Activated CD4-positive, alpha-beta memory T cell treated with anti-CD3 and anti-CD28 coated beads, Interleukin-2, amount 10 ng/mL, durations not matched to agents 7 days and 5 days (primary cell): Measurements from ENCODE around the gene DUSP8. TPM values are rescaled to one million over a fixed set of nuclear protein-coding genes. Genes with fewer than 3 reads are reported as not detected.

Source experiments
- CTCF ChIA-PET: fragments of 350-600 bp; sonication (Branson Sonifier 250); formaldehyde crosslinking; loops from one replicate; lab custom pipeline; 2021; ENCODE audit warnings: antibody characterized with exemption, inconsistent platforms; lab: Charles Lee
- POLR2A ChIA-PET: fragments of 350-600 bp; sonication (Branson Sonifier 250); formaldehyde crosslinking; loops from one replicate; lab custom pipeline; 2021; ENCODE audit warnings: antibody characterized with exemption; lab: Charles Lee
- DNase-seq: peaks from one replicate; pipeline ENCODE4 v3.0.0-alpha.2; 2020
- H3K27ac Mint-ChIP-seq: one replicate; pipeline ENCODE4 v1.8.0; 2021; ENCODE audit warnings: mild to moderate bottlenecking, mixed read lengths
- H3K27me3 Mint-ChIP-seq: one replicate; pipeline ENCODE4 v1.8.0; 2021; ENCODE audit warnings: mixed read lengths
- H3K36me3 Mint-ChIP-seq: one replicate; pipeline ENCODE4 v1.8.0; 2021; ENCODE audit warnings: low read depth, mixed read lengths
- H3K4me1 Mint-ChIP-seq: one replicate; pipeline ENCODE4 v1.8.0; 2021; ENCODE audit warnings: mixed read lengths
- H3K4me3 Mint-ChIP-seq: one replicate; pipeline ENCODE4 v1.8.0; 2021; ENCODE audit warnings: mild to moderate bottlenecking, mixed read lengths
- H3K9me3 Mint-ChIP-seq: one replicate; pipeline ENCODE4 v1.8.0; 2021; ENCODE audit warnings: mixed read lengths
- total RNA-seq, 2 experiments: library from RNA; stranded (reverse); gene quantifications; one replicate each; pipeline ENCODE4 v1.2.3, GENCODE V29; 2021

The DUSP8 gene
- total RNA-seq, 2 experiments from 2014 or later = 2.6 to 2.7 TPM

DNA sequence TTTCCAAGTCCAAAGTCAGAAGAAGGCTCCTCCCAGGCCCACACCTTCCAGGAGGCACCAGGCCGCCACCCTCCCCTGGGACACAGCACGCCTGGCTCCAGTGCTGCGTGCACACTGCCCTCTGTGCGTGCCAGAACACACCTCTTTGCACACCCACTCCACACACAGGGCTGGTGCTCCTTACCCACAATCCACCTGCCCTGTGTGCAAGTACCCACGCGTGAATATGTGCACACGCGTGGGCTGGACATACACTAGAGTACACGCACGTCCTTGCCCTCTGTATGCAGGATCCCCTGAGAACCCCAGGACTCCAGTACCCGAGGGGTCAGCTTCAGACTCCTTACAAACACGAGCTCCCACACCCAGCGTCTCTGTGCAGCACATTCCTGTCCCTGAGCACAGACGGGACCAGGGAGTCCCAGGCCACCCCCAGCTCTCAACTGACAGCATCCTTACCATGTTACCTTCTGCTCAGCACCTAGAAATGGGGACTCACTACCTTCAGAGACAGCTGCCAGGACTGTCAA, 2.8 kb downstream of the DUSP8 start:
- POLR2A ChIA-PET = no interaction called here
- Mint-ChIP-seq H3K27ac (no peak overlapping the region), H3K4me1 (peaks cover 9% of the 10 kb centered on the region), H3K36me3 (no peaks in the 10 kb centered on the region), H3K27me3 (peaks cover 21% of the 10 kb centered on the region), H3K4me3 (no peak overlapping the region), H3K9me3 (no peaks in the 10 kb centered on the region)
- CTCF ChIA-PET = interaction anchor here (1.0 to 1.4 kb wide), 3 partner anchors 16 to 26 kb away, joined by 3 to 5 read pairs (median 3); no protein-coding TSS in a partner anchor
- DNase-seq = no peak

GRCh38 chr11:1568441-1568911, 3.6 kb downstream of the DUSP8 start:
- POLR2A ChIA-PET = no interaction called here
- no peak for DNase-seq
- CTCF ChIA-PET = interaction anchor here (1.2 kb wide), 1 partner anchor 22 kb away, joined by 5 read pairs; no protein-coding TSS in a partner anchor

GRCh38 chr11:1567721-1568100, 4.4 kb downstream of the DUSP8 start:
- Mint-ChIP-seq H3K4me1 (peaks cover 3% of the 10 kb centered on the region), H3K36me3 (no peaks in the 10 kb centered on the region), H3K9me3 (no peaks in the 10 kb centered on the region), H3K27me3 (peaks cover 13% of the 10 kb centered on the region), H3K27ac (no peak overlapping the region), H3K4me3 (no peak overlapping the region)
- ChIA-PET CTCF (interaction anchor here (1.5 kb wide), 1 partner anchor 9 kb away, joined by 4 read pairs; no protein-coding TSS in a partner anchor), POLR2A (no interaction called here)
- DNase-seq = no peak

More at GRCh38 chr11:1568441-1568911, 3.6 kb downstream of the DUSP8 start:
- Mint-ChIP-seq H3K27me3 (peaks cover 16% of the 10 kb centered on the region), H3K4me3 (no peak overlapping the region), H3K9me3 (no peaks in the 10 kb centered on the region), H3K36me3 (no peaks in the 10 kb centered on the region), H3K27ac (no peak overlapping the region), H3K4me1 (peaks cover 6% of the 10 kb centered on the region)

GRCh38 chr11:1567052-1567720, 4.9 kb downstream of the DUSP8 start:
- peaks cover 3% of the 10 kb centered on the region for H3K4me1 Mint-ChIP-seq
- no peaks in the 10 kb centered on the region for H3K9me3 Mint-ChIP-seq
- ChIA-PET POLR2A (no interaction called here), CTCF (interaction anchor here (1.5 to 1.6 kb wide), 2 partner anchors 8 to 9 kb away, joined by 4 read pairs; no protein-coding TSS in a partner anchor)
- no peak overlapping the region for H3K4me3 Mint-ChIP-seq
- H3K36me3 Mint-ChIP-seq = no peaks in the 10 kb centered on the region
- H3K27me3 Mint-ChIP-seq = peaks cover 13% of the 10 kb centered on the region
- DNase-seq = no peak
- H3K27ac Mint-ChIP-seq = no peak overlapping the region

GRCh38 chr11:1566381-1567051, 5.6 kb downstream of the DUSP8 start:
- Mint-ChIP-seq H3K4me1 (peaks cover 3% of the 10 kb centered on the region), H3K27me3 (peaks cover 13% of the 10 kb centered on the region), H3K4me3 (no peak overlapping the region), H3K36me3 (no peaks in the 10 kb centered on the region), H3K27ac (no peak overlapping the region), H3K9me3 (no peaks in the 10 kb centered on the region)
- DNase-seq = no peak
- CTCF ChIA-PET = interaction anchor here (1.5 to 1.6 kb wide), 2 partner anchors 8 to 10 kb away, joined by 4 read pairs; no protein-coding TSS in a partner anchor
- POLR2A ChIA-PET = no interaction called here

DNA sequence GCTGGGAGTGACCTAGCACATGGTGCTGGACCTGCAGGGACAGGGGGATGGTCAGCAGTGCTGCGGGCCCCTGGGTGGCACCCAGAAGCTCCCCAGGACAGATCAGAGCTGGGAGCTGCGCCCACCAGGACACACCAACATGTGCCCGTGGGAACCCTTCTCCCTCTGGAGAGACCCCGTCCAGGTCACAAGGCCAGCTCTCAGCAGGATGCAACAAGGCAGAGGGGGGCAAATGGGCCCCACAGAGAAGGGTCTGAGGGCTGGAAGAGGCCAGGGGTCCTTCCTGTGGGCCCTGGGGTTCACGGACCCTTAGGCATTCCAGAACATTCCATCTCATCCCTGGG, 6.2 kb downstream of the DUSP8 start:
- ChIA-PET POLR2A (no interaction called here), CTCF (interaction anchor here (1.6 kb wide), 1 partner anchor 9 kb away, joined by 4 read pairs; no protein-coding TSS in a partner anchor)
- H3K9me3 Mint-ChIP-seq = no peaks in the 10 kb centered on the region
- H3K4me3 Mint-ChIP-seq = no peak overlapping the region
- H3K4me1 Mint-ChIP-seq = peaks cover 3% of the 10 kb centered on the region
- H3K27me3 Mint-ChIP-seq = peaks cover 12% of the 10 kb centered on the region
- no peak overlapping the region for H3K27ac Mint-ChIP-seq
- no peaks in the 10 kb centered on the region for H3K36me3 Mint-ChIP-seq
- DNase-seq = no peak

- Mint-ChIP-seq H3K9me3 (no peaks in the 10 kb centered on the region), H3K27me3 (peaks cover 6% of the 10 kb centered on the region), H3K27ac (no peak overlapping the region), H3K4me3 (no peak overlapping the region), H3K4me1 (no peaks in the 10 kb centered on the region), H3K36me3 (no peaks in the 10 kb centered on the region)
- ChIA-PET CTCF (interaction anchor here (0.6 to 1.6 kb wide), 4 partner anchors 9 to 200 kb away, joined by 3 to 4 read pairs (median 4); no protein-coding TSS in a partner anchor), POLR2A (interaction anchor here (0.9 kb wide), 1 partner anchor 8 kb away, joined by 3 read pairs; no protein-coding TSS in a partner anchor)
- DNase-seq = no peak
Measured at GRCh38 chr11:1565173-1565903, 6.7 kb downstream of the DUSP8 start.

GRCh38 chr11:1564535-1565172, 7.4 kb downstream of the DUSP8 start:
- Mint-ChIP-seq H3K4me1 (no peaks in the 10 kb centered on the region), H3K27me3 (peaks cover 4% of the 10 kb centered on the region), H3K4me3 (no peak overlapping the region), H3K36me3 (no peaks in the 10 kb centered on the region), H3K9me3 (no peaks in the 10 kb centered on the region), H3K27ac (no peak overlapping the region)
- ChIA-PET CTCF (interaction anchor here (0.6 to 1.0 kb wide), 3 partner anchors 10 to 199 kb away, joined by 3 to 4 read pairs (median 3); no protein-coding TSS in a partner anchor), POLR2A (interaction anchor here (0.9 kb wide), 1 partner anchor 9 kb away, joined by 3 read pairs; no protein-coding TSS in a partner anchor)
- no peak for DNase-seq

GRCh38 chr11:1563697-1564534, 8.2 kb downstream of the DUSP8 start:
- no peak overlapping the region for H3K4me3 Mint-ChIP-seq
- no peaks in the 10 kb centered on the region for H3K27me3 Mint-ChIP-seq
- H3K4me1 Mint-ChIP-seq = no peaks in the 10 kb centered on the region
- POLR2A ChIA-PET = interaction anchor here (0.9 kb wide), 1 partner anchor 10 kb away, joined by 3 read pairs; no protein-coding TSS in a partner anchor
- DNase-seq = no peak
- H3K9me3 Mint-ChIP-seq = no peaks in the 10 kb centered on the region
- CTCF ChIA-PET = interaction anchor here (1.0 to 1.1 kb wide), 2 partner anchors 11 to 17 kb away, joined by 4 to 6 read pairs; no protein-coding TSS in a partner anchor
- no peak overlapping the region for H3K27ac Mint-ChIP-seq
- no peaks in the 10 kb centered on the region for H3K36me3 Mint-ChIP-seq

DNA sequence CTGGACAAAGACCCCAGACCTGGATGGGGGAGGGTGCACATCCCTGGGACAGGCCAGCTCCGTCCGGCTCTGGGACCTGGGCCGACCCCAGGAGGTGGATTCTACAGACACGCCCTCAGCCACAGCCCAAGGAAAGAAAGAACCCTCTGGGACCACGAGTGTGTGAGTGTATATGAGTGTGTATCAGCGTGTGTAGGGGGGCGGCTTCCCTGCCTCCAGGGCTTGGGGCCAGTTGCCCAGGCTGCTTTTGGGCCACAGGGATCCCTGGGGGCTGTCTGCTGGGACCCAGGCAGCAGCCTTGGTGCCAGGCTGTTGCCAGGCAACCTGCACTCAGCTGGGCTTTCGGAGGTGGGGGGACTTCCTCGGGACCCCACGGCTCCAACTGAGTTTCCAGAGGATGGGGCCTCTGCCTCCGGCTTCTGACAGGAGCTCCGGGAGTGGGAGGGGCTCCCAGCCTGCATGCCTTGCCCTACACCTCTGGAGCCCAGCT, 8.9 kb downstream of the DUSP8 start:
- Mint-ChIP-seq H3K27ac (no peak overlapping the region), H3K4me3 (no peak overlapping the region), H3K9me3 (no peaks in the 10 kb centered on the region), H3K27me3 (no peaks in the 10 kb centered on the region), H3K4me1 (no peaks in the 10 kb centered on the region), H3K36me3 (no peaks in the 10 kb centered on the region)
- CTCF ChIA-PET = interaction anchor here (1.1 kb wide), 1 partner anchor 12 kb away, joined by 6 read pairs; no protein-coding TSS in a partner anchor
- DNase-seq = no peak
- POLR2A ChIA-PET = no interaction called here

- DNase-seq = no peak
- CTCF ChIA-PET = interaction anchor here (1.1 kb wide), 1 partner anchor 12 kb away, joined by 6 read pairs; no protein-coding TSS in a partner anchor
- POLR2A ChIA-PET = no interaction called here
- no peaks in the 10 kb centered on the region for H3K4me1 Mint-ChIP-seq
- no peak overlapping the region for H3K27ac Mint-ChIP-seq
- H3K36me3 Mint-ChIP-seq = no peaks in the 10 kb centered on the region
- H3K27me3 Mint-ChIP-seq = no peaks in the 10 kb centered on the region
- H3K4me3 Mint-ChIP-seq = no peak overlapping the region
- H3K9me3 Mint-ChIP-seq = no peaks in the 10 kb centered on the region
Measured at GRCh38 chr11:1562469-1563148, 9.5 kb downstream of the DUSP8 start.
